HG02678 (cell line): ENCODE measurements around the gene CIPC.

ENCODE experiments used
- ATAC-seq: cut with Tn5 transposase; IDR thresholded peaks from one replicate; pipeline ENCODE4 v1.9.1; 2021; ENCODE audit warnings: mild to moderate bottlenecking, moderate library complexity; ENCODE audit not compliant: unreplicated experiment

CIPC gene

DNA sequence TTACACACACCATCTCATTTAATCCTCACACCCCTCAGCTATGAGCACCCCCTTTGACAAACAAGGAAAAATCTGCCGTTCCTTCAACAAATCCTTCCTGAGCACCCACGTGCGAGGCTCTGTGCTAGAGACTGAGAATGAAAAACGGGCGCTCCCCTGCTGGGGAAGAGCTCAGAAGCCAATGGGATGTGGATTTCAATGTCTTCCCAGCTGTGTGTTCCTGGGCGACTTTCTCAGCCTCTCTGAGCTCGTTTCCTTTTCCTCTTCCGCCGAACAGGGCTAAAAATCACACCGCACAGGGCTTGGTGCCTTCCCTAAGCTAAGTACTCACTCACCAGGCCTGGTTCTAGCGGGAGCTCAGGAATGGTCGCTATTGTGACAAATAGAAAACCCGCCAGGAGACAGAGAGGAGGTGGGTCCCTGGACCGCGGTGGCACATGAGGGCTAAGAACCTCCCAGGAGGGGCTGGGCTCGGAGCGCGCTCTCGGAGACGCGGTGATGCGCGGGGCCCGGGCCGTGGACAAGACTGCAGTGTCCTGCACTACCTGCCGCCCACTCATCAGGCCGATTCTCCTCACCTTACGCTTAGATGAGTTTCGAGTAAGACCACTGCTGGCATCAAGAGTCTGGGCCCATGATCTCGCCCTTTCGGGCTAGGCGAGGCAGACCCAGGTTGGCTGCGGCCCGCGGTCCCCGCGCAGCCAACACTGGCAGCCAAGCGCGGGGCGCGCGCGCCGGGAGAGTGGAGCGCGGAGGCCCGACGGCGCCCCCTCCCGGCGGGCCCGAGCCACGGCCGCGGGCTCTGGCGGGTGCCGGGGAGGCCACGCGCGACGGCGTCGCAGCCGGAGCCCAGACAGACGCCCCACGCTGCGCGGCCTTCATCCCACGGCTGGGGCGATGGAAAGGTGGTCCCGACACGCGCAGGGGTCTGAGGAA, 26.6 kb downstream of the CIPC start:
- ATAC-seq = peak; percentile 28

DNA sequence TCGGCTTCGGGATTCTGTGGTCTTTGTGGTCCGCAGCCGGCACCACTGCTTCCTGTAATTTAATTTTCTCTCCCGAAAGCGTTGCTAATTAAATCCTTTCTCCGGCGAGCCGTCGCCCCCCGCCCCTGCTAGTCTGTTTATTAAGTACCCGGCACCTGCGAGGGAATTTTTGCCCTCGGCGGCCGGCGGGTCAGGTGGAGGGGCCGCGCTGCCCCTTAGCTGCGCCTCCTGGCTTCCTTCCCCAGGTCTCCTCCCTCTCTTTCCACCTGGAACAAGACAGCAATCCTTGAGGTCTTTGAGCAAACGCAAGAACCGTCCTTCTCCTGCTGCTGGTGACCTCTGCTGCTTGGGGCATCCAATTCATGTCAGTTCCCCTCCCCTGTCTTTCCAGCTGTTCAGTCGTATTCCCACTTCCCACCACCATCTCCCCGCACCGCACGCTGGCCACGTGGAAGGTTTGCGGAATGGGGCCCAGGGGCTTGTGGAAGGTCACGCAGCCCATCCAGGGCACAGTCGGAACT, 27.3 kb downstream of the CIPC start:
- no peak for ATAC-seq

DNA sequence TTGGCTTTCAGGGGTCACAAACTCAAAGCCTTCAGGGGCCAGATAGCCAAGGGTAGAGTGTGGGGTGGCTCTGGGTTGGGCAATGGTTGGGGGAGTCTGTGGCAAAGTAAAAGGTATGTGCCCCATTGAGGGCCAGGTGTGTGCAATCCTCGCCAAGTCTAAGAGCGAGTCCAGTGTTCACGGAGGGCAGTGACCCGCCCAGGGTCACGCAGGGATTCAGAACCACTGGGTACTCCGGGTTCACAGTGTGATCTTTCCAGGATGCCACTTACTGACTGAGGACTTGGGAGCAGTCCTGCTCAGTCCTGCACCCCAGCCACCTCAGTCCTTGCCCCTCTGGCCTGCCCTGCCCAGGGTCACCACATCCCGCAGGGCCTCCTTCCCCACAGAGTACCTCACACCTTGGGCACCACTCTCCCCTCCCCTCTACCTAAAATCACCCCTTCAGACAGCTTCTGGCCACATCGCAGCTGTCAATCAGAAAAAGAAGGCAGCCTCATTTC, 27.8 kb downstream of the CIPC start:
- ATAC-seq = no peak

DNA sequence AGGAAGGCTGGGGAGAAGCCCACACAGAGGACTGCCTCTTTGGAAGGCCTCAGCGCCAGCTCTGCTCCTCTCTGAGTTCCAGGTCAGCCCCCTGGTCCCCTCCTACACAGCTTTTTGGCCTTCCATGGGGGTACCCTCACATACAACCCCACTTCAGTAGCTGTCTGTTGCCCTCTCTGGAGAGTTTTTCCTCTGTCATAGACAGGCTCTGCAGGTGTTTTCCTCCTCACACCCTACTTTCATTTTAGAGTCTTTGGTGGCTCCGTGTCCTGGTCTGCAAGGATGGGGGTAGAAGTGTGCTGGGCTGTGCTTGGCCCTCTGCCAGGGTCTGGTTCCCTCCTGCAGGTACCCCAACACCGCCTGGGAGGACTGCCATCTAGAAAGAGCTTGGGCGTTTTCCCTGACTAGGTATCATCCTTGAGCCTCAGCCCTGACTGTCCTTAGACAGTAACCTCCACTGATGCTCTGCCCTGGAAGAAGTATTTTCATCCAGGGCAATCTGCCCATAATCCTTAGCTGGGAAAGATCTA, 28.5 kb downstream of the CIPC start:
- ATAC-seq = no peak

DNA sequence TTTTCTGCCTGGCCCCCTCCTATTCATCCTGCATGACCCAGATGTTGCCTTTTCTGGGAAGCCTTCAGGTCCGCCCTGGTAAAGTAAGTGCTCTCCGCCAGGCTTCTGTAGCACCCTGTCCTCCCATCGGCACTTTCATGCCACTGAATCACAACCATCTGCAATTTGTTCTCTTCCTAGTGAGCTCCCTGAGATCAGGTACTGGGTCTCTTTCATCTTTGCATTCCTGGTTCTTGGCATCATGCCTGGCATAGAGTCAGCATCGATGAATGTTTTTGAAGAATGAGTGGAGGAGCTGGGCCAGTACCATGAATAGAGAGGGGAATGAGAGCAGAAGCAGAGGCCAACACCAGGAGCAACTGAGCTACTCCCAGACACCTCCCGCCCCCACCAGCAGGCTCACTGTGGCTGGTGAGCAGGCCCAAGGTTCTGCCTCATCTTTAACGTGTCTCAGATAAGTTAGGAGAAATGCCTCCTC, 30.4 kb downstream of the CIPC start:
- ATAC-seq = no peak

DNA sequence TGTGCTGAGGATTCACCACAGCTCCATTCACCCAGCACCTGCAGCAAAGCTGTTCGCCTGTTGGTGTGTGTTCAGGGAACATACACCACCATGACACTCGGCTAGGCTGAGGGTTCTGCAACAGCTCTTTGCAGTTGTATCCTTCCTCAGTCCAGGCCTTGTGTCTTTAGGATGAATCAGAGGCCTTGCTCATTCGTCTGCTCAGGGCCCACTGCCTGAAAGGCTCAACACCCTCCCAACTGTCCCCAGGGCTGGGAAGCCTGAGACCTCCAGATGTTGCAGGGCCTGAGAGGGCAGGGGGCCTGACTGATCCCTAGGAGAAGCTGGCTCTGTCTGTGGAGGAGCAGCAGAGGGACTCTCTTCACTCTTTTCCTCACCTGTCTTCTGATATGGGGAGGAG, 32.3 kb downstream of the CIPC start:
- ATAC-seq = no peak

DNA sequence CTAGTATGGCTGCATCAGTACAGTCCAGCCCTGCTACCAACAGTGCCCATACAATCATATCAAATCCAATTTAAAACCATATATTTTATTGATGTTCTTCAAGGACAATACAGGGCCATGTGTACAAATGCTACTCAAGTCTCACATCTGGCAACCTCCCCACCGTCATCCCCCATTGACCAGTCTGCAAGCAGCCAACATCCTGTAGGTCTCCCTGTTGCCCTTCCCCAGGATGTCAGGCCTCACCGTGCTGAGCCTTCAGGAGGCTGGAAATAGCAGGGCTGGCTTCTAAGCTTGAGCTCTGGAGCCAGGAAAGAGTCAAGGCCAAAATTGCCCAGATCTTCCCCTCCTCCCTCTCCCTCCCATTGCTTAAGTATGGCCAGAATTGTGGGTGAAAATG, 33.1 kb downstream of the CIPC start:
- ATAC-seq = no peak

DNA sequence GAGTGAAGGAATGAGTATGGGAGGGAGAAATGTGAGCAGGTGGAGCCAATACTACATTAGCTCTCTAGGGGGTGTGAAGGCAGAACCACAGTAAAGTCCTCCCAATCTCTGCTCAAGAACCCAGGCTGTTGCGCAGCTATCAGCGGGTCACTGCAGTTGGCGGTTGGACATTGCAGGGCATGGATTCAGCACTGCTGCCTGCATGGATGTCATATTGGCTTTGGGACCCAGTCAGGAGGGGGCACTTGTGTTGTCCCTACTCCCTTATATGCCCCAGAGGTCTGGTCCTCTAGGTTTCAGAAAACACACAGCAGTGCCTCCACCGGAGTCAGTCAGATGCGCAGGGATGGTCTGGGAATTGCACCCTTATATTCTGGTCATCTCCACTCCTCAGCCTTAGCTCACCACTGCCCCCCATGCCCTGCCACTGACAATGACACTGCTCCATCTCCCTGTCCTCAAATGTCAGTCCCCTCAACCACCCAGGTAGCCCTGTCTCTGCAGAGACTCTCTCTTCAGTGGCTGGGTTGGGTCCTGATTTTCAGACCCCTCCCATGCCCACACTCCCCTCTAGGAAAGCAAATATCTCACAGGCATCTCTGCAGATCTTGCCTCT, 33.9 kb downstream of the CIPC start:
- ATAC-seq = no peak

DNA sequence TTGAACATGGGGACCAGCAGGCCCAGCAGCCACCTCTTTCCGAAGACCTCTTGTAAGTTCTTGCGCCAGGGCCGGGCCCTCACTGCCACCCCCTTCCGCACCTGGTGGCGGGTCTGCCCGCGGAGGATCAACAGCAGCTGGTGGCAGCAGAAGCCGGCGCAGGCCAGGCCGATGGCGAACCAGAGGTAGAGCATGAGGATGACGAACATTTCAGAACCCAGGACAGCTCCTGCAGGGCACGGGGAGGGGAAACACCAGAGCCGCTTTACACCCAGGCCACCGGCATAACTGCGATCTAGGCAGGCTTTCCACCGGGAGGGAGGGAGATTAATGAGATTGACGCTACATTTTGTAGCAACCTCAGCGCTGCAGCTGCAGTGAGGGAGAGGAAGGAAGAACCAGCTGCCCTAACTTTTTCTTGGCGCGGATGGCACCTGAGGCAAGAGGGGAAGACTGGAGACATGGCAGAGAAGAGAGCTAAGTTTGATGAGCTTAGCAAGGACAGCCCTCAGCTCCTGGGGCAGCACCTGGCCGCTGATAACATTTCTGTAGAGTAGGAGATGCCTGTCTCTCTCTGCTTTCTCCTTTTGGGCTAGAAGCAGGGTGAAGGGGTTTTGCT, 35.8 kb downstream of the CIPC start:
- ATAC-seq = peak; percentile 78

DNA sequence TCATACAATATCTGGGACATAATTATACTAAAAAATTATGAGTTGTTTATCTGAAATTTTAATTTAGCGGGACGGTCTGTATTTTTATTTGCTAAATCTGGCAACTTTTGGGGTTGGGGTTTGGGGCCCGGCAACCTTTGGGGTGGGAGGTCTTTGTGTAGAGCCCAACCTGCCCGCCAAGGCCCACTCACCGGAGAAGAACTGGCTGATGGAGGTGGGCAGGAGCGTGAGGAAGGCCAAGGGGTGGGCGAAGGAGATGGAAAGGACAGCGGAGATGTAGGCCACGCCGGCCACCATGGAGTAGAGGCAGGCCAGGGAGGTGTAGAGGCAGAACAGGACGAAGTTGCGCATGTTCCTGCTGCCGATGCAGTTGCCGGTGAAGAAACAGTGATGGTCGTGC, 41.0 kb downstream of the CIPC start:
- ATAC-seq = no peak

DNA sequence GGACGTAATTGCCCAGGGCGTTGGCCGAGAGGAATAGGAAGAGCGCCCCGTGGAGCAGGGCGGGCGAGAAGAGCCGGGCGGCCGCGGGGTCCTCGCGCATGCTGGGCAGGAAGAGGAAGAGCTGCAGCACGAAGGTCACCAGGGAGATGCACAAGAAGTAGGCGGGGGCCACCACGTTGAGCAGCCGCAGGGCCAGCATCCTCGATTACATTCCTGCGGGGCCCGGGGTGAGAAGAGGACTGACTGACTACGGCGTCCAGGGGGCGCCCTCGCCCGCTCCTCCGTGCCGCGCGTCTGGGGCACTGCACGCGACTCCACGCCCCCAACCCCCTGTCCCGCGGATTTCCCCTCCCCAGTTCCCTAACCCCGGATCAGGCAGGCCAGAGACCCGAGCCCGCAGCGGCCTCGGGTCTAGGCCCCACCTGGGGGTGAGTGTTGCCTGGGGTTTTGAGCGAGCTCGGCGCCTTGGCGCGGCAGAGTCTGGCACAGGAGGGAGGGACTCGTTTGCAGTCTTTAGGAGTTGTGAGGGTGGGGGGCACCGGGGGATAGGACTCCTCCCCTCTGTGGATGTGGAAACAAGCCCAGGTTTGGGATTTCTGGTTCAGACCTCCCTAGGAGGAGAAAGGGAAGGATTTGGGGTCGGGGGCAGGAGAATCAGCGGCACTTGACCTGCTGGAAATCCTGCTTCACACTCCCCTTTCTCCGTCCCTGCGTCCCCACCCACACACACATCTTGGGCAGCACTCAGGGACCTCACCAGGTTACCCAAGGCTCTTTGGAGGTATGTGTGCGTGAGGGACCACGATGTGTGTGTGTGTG, 41.7 kb downstream of the CIPC start:
- ATAC-seq = no peak

DNA sequence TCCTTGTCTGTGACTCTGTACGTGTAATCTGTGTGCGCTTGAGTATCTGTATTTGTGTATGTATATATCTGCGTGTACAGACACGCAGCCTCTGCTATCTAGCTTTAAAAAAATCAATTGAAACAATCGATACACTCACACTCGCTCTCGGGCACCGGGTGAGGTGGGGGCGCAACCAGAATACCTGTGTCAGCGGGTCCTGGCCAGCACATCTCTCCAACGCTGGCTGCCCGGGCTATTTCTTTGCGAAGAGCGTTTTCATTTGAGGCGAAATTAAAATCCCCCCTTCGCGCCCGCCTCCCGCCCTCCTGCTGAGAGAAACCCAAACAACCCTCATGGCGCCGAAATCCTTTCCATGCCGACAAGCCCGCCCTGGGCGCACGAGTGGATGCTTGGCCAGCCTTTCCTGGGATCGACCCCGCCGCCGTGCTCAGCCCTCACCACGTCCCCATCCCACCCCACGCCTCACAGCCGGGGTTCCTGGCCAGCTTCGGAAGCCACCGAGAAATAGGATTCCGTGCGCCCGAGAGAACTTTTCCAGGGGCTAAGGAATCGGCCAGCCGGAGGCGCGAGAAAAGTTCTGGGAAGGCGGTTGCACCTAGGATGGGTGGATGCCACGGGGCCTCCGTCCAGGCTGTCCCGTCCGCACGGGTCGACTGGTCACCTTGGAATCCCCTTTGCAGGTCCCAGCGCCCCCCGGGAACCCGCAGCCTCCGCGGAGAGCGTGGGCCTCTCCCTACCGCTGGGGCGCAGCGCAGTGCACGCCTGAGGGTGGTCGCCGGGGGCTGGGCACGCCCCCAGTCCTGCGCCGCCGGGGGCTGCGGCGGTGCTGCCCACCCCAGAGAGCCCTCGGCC, 42.5 kb downstream of the CIPC start:
- ATAC-seq = no peak

DNA sequence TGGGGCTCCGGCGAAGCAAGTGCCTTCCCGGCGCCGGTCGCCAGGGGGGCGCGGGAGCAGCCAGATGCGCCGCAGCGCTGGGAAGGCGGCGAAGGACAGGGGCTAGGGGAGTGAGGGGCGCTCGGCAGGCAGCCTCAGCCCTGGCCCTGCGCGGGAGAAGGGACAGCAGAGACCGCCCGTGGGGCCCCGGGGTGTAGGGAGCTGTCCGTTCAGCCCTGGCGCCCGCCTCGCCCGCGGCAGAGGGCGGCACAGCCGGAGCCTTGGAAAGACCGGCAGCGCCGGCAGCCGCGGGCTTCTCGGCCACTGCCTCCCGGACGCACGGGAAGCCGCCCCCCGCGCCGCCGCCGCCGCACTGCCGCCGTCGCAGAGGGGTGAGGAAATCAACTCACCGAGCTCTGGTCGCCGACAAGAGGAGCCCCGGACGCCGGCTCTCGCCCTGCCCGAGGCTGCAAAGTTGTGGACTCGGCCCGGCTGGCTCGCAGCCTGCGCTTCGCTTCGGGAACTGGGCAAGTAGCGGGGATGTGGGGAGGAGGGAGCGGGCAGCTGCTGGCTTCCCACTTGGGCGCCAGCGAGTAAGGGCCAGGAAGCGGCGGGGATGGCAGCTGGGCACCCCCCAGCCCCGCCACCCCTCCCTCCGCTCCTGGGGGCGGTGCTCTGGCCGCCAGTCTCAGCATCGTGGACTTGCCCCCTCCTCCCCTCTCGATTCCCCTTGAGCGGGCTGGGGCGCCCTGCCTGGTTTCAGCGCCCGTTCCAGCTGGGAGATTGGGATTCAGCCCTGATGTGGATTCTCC, 43.4 kb downstream of the CIPC start, which contains the start of gene ZDHHC22:
ZDHHC22 (minus strand) TSS at position 578 of the 791 bp plus-strand sequence. CDS start 2,053 bp downstream, outside the sequence.
- no peak for ATAC-seq

DNA sequence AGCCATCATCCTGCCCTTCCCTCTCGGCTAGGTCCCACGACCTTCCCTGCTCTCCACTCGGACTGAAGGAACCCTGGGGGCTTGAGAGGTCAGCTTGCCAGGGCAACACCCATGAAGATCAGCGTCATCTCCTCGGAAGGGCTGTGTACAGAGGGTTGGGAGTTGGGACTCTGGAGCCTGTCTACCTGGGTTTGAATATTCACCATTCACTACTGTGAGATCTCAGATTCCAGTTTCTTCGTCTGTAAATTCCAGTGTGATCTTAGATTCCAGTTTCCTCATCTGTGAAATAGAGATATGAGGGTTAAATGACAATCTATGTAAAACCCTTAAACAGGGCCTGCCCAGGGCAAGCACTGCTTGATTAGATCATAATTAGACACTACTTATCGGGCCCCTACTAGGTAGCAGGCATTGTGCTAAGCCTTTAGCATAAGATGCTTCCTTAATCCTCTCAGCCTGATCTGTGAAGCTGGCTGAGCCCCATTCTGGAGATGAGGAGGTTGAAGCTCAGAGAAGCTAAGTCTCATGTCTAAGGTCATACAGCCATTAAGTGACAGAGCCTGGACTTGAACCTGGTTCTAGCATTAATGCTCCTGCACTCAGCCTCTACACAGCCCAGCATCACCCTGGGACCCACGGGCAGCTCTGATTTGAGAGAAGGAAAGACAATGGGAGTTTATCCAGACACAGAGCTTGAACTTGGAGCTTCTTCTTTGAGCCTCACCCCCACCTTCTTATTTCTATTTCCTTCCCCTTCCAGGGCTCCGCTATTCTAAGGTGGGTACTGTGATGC, 44.1 kb downstream of the CIPC start:
- ATAC-seq = no peak

DNA sequence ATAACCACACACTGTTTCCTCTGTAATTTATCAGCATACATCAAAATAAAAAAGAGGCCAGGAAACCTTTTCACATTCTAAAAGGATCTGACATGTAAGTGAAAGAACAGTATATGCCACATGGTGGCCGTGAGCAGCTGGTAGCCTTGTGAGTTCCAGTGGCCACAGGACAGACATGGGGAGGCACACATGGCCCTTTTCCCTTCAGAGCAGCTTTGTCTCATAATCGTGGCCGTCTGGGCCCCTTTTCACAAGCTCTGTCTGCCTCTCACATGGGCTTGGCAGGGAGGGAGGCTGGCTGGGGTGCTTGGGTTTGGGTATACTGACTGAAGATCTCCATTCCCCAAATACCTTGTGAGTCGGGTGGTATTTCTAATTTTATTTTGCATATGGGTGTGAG, 45.0 kb downstream of the CIPC start:
- ATAC-seq = no peak

DNA sequence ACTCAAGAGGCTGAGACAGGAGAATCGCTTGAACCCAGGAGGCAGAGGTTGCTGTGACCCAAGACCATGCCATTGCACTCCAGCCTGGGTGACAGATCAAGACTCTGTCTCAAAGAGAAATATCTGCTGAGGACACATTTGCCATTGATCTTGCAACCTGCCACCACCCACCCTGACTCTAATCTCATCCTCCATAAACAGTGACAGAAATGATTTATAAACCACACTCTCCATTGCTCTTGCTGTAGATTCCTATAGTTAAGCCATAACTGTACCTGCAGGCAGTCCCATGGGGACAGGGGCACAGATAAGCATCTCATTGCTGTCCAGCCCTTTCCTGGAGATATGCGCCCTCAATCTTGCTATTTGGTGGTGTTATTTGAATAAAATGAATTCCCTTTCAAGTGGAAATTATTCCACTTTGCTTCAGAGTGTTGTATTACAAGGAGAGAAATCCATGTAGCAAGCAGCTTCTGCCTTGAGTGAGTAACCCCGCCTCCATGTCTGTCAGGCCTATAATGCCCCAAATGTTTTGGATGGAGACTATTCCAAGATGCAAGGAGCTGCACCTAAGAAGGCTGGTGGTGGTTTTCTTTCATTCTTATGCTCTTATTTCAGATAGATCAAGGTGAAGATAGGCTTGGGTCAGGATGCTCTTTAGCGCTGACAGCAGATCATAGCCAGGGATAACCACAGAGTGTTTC, 46.5 kb downstream of the CIPC start:
- no peak for ATAC-seq
